ENCODE results near the gene MAPK10.

The MAPK10 gene

DNA sequence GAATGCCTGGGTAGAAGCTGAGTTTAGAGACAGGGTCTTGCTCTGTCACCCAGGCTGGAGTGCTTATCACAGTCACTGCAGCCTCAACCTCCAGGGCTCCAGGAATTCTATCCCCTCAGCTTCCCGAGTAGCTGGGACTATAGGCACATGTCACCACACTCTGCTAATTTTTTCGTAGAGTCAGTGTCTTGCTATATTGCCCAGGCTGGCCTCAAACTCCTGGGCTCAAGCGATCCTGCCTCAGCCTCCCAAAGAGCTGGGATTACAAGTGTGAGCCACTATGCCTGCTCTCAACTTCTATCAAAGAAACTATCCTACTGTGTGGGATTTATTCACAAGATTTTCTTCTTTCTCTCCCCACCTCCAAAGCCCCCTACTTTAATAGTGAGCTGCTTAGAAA is 15.7 kb downstream of the MAPK10 start:
- CTCF ChIA-PET = no interaction called here
- no peak for DNase-seq (ENCODE audit: extremely low spot score)
- POLR2A ChIA-PET = no interaction called here
- TF ChIP-seq ARNT (IDR thresholded peaks at IDR 0.05) (no peak), L3MBTL2 (conservative IDR thresholded peaks at IDR 0.05) (no peak), SP1 (IDR thresholded peaks at IDR 0.05) (no peak), LEF1 (IDR thresholded peaks at IDR 0.05; ENCODE audit: borderline replicate concordance) (no peak), FOXM1 (IDR thresholded peaks at IDR 0.05; ENCODE audit: borderline replicate concordance) (no peak), TARDBP (IDR thresholded peaks at IDR 0.05) (no peak), FOXK2 (IDR thresholded peaks at IDR 0.05) (no peak), NFRKB (IDR thresholded peaks at IDR 0.05) (no peak), ZNF384 (IDR thresholded peaks at IDR 0.05) (no peak), BHLHE40 (IDR thresholded peaks at IDR 0.05; ENCODE audit: borderline replicate concordance) (no peak), PKNOX1 (IDR thresholded peaks at IDR 0.05) (no peak), SUZ12 (IDR thresholded peaks at IDR 0.05) (no peak), FOXA1 (IDR thresholded peaks at IDR 0.05) (no peak), ELF4 (IDR thresholded peaks at IDR 0.05) (no peak), CTBP1 (IDR thresholded peaks at IDR 0.05; ENCODE audit: borderline replicate concordance) (no peak), HDGF (IDR thresholded peaks at IDR 0.05; ENCODE audit: borderline replicate concordance) (no peak)

- CTCF ChIA-PET = no interaction called here
- no peak for DNase-seq (ENCODE audit: extremely low spot score)
- TF ChIP-seq HDGF (IDR thresholded peaks at IDR 0.05; ENCODE audit: borderline replicate concordance) = no peak
- TF ChIP-seq ELF4 (IDR thresholded peaks at IDR 0.05) = no peak
- TF ChIP-seq LEF1 (IDR thresholded peaks at IDR 0.05; ENCODE audit: borderline replicate concordance) = no peak
- TF ChIP-seq TARDBP (IDR thresholded peaks at IDR 0.05) = no peak
- no peak for TF ChIP-seq ZNF384 (IDR thresholded peaks at IDR 0.05)
- TF ChIP-seq ARNT (IDR thresholded peaks at IDR 0.05) = no peak
- no peak for TF ChIP-seq FOXM1 (IDR thresholded peaks at IDR 0.05; ENCODE audit: borderline replicate concordance)
- TF ChIP-seq NFRKB (IDR thresholded peaks at IDR 0.05) = no peak
- no peak for TF ChIP-seq FOXK2 (IDR thresholded peaks at IDR 0.05)
- TF ChIP-seq SUZ12 (IDR thresholded peaks at IDR 0.05) = no peak
- no peak for TF ChIP-seq L3MBTL2 (conservative IDR thresholded peaks at IDR 0.05)
- TF ChIP-seq PKNOX1 (IDR thresholded peaks at IDR 0.05) = no peak
- no peak for TF ChIP-seq FOXA1 (IDR thresholded peaks at IDR 0.05)
- TF ChIP-seq SP1 (IDR thresholded peaks at IDR 0.05) = no peak
- TF ChIP-seq BHLHE40 (IDR thresholded peaks at IDR 0.05; ENCODE audit: borderline replicate concordance) = no peak
- TF ChIP-seq CTBP1 (IDR thresholded peaks at IDR 0.05; ENCODE audit: borderline replicate concordance) = no peak
- POLR2A ChIA-PET = no interaction called here
Measured at GRCh38 chr4:86338989-86339388, 20.9 kb downstream of the MAPK10 start.

GRCh38 chr4:86338521-86338920 is 21.3 kb downstream of the MAPK10 start:
- DNase-seq (ENCODE audit: extremely low spot score) = no peak
- CTCF ChIA-PET = no interaction called here
- TF ChIP-seq TARDBP (IDR thresholded peaks at IDR 0.05) = no peak
- TF ChIP-seq BHLHE40 (IDR thresholded peaks at IDR 0.05; ENCODE audit: borderline replicate concordance) = no peak
- no peak for TF ChIP-seq SP1 (IDR thresholded peaks at IDR 0.05)
- TF ChIP-seq SUZ12 (IDR thresholded peaks at IDR 0.05) = no peak
- TF ChIP-seq FOXM1 (IDR thresholded peaks at IDR 0.05; ENCODE audit: borderline replicate concordance) = no peak
- TF ChIP-seq ELF4 (IDR thresholded peaks at IDR 0.05) = no peak
- TF ChIP-seq L3MBTL2 (conservative IDR thresholded peaks at IDR 0.05) = no peak
- no peak for TF ChIP-seq PKNOX1 (IDR thresholded peaks at IDR 0.05)
- no peak for TF ChIP-seq HDGF (IDR thresholded peaks at IDR 0.05; ENCODE audit: borderline replicate concordance)
- no peak for TF ChIP-seq ZNF384 (IDR thresholded peaks at IDR 0.05)
- TF ChIP-seq FOXA1 (IDR thresholded peaks at IDR 0.05) = no peak
- TF ChIP-seq LEF1 (IDR thresholded peaks at IDR 0.05; ENCODE audit: borderline replicate concordance) = no peak
- TF ChIP-seq FOXK2 (IDR thresholded peaks at IDR 0.05) = no peak
- TF ChIP-seq NFRKB (IDR thresholded peaks at IDR 0.05) = no peak
- TF ChIP-seq CTBP1 (IDR thresholded peaks at IDR 0.05; ENCODE audit: borderline replicate concordance) = no peak
- TF ChIP-seq ARNT (IDR thresholded peaks at IDR 0.05) = no peak
- POLR2A ChIA-PET = no interaction called here

DNA sequence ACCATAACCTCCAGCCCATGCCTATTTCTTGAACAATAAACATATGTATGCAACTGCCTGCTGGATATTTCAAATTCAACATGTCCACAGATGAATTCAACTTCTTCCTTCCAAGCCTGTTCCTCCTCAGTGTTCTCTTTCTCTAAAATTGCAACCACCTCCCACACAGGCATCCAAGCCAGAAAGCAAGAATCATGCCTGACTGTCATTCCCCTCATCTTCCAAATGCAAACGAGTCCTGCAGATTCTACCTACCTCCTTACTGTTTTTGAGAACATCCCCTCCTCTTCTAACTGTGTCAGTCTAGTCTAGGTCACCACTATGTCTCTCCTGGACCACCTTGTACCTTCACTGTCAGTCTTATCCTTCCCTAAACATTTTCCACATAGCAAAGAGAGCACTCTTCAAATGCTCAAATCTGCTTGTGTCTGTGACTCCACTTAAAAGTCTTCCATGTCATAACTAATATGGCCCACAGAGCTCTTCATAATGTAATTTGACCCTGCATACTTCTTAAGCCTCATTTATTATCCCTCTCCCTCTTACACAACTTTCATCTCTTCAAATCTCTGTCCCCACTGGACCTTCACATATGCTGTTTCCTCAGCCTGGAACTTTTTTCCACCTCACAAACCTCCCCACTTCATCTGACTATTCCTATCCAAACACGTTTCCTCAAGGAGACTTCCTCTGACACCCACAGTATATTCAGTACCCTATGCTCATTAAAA is 25.7 kb downstream of the MAPK10 start:
- TF ChIP-seq FOXM1 (IDR thresholded peaks at IDR 0.05; ENCODE audit: borderline replicate concordance) (no peak), ARNT (IDR thresholded peaks at IDR 0.05) (no peak), ZNF384 (IDR thresholded peaks at IDR 0.05) (no peak), LEF1 (IDR thresholded peaks at IDR 0.05; ENCODE audit: borderline replicate concordance) (no peak), SUZ12 (IDR thresholded peaks at IDR 0.05) (no peak), TARDBP (IDR thresholded peaks at IDR 0.05) (no peak), SP1 (IDR thresholded peaks at IDR 0.05) (no peak)
- ChIA-PET CTCF (no interaction called here), POLR2A (no interaction called here)
- no peak for DNase-seq (ENCODE audit: extremely low spot score)

DNA sequence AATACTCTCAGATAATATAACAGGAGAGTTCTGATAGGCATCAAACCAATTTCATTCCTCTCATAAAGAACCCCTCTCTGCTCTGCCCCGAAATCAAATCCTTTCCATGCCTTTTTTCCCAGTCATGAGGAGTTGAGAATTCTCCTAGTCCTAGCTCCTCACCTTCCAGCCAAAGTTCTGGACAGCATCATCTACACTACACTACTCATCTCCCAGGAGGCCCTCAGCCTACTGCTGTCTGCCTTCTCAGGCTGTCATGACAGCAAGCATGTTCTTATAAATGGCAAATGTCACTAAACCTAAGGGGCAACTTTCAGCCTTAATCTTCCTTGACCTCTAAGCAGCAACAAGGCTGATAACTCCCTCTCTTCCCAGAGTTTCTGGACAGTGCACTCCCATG is 26.6 kb downstream of the MAPK10 start:
- CTCF ChIA-PET = no interaction called here
- DNase-seq (ENCODE audit: extremely low spot score) = no peak
- TF ChIP-seq LEF1 (IDR thresholded peaks at IDR 0.05; ENCODE audit: borderline replicate concordance) (no peak), BHLHE40 (IDR thresholded peaks at IDR 0.05; ENCODE audit: borderline replicate concordance) (no peak), ZNF384 (IDR thresholded peaks at IDR 0.05) (no peak), ARNT (IDR thresholded peaks at IDR 0.05) (no peak), FOXK2 (IDR thresholded peaks at IDR 0.05) (no peak), ELF4 (IDR thresholded peaks at IDR 0.05) (no peak), TARDBP (IDR thresholded peaks at IDR 0.05) (no peak), CTBP1 (IDR thresholded peaks at IDR 0.05; ENCODE audit: borderline replicate concordance) (no peak), SP1 (IDR thresholded peaks at IDR 0.05) (no peak), HDGF (IDR thresholded peaks at IDR 0.05; ENCODE audit: borderline replicate concordance) (no peak)
- POLR2A ChIA-PET = no interaction called here
